Activated CD4-positive, alpha-beta T cell treated with anti-CD3 and anti-CD28 coated beads, Interleukin-10, Interleukin-2, amounts not matched to agents 100 ng/mL and 50 ng/mL, durations not matched to agents 16 hours and 8 hours (primary cell): ENCODE data around the gene NECAB3.
"Not testable (repeated sequence)": the region's sequence is repeated elsewhere in the genome, so short reads cannot be mapped to it uniquely, and the experiment has no call there.

Source experiments
- DNase-seq: peaks from one replicate; pipeline ENCODE4 v3.0.0-alpha.2; 2020

The NECAB3 gene

DNA sequence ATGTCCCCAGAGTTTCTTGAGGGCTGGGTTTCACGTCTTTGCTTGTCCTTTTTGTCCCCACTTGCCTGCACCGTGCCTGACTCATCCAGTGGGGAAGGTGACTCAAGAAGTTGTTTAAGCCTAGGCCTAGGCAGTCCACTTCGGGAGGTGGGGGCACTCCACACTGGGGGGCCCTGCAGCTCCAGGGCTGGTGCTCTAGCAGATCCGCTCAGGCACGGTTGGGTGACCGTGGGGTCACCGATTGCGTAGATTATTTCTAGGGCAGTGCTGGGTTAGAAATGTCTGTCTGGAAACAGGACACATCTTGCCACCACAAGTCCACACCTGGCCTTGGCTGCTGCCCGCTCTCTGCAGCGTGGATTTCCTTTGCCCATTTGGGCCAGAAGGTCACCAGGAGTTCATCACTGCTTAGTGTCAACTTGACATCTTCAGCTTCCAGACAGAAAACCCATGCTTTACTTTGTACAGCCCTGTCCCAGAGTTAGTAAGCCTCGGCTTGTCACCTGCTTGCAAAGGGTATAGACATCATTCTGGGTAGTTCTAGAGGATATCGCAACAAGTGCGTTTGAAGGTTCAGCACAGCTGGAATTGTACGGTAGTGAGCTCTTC lies 25.7 kb downstream of the NECAB3 start:
- DNase-seq: no peak

DNA sequence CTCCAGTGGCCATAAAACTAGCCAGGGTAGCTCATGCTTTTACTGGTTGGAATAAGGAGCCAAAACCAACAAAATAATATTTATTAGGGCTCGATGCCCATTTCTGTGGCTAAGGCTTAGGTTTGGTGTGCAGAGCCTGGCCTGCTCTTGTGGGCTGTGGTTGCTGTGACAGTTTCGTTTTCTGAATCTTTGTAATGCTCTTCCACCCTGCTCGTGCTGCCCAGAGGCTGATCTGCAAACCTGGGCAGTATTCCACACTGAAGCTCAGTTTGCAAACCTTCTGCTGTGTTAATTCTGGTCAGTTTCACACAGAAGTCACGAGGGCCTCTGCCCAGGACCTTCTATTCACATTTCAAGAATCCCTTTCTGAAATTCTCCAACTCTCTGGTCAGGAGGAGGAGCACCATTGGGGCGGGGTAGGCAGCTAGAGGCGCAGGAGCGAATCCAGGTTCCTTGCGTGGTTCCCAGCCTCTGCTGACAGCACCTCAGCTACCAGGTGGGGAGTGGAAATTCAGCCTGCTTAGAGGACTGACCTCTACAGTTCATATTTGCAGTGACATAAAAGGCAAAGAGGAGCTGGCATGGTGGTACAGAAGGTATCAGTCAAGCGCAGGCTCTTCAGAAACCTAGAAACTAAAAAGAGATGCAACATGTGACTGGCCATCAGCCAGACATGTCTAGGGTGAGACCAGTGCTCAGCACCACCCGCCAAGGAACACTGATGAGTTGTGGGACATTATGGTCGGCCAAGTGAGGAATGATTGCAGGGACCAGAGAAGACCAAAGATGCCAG lies 26.4 kb downstream of the NECAB3 start:
- peak; percentile 55 for DNase-seq

DNA sequence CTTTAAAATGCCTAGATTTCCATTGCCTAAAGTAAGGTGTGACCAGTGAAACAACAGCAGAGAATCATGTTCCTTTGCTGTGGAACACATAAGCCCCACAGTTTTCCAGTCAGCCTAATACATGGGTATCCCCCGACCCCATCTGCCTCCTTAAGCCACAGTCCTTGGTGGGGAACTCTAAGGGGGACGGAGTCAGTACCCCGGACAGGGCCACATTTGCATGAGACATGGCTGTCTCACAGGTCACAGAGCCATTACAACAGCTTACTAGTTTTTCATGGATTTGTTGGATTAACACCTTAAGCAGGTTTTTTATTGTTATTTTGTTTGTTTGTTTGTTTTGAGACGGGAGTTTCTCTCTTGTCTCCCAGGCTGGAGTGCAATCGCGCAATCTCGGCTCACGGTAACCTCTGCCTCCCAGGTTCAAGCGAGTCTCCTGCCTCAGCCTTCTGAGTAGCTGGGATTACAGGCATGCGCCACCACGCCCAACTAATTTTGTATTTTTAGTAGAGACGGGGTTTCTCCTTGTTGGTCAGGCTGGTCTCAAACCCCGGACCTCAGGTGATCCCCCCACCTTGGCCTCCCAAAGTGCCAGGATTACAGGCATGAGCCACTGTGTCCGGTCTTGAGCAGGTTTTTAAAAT lies 27.1 kb downstream of the NECAB3 start:
- DNase-seq: not testable (repeated sequence)

DNA sequence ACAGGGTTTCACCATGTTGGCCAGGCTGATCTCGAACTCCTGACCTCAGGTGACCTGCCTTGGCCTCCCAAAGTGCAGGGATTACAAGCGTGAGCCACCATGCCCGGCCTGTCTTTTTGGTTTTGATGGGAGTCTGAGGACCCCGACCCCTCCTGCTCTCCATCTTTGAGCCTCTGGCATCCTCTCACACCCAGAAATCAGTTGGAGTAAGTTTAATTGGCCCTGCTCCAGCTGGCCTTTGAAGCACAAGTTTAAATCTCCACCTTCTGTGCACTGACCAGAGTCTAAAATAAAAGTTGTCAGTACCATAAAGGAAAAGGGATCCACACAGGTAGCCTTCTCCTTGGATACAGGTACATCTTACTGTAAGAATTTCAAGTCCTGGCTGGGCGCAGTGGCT lies 28.0 kb downstream of the NECAB3 start:
- no peak for DNase-seq

DNA sequence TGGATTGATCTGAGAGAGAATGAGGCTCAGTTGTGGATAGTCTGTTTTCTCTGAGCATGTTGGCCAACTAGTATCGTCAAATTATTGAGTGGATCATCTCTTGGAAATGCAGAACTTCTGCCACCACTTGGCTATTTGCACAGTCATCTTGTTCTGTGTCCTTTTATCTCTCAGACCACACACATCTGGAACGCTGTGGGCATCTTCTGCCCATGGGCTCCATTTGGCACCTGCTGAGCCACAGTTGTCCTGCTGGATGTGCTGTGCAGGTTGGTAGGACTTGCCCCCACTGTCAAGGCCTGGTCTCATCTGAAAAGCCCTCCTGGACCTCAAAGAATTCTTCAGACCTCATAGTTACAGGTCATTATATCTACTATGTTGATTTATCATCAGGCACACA lies 28.8 kb downstream of the NECAB3 start:
- no peak for DNase-seq

DNA sequence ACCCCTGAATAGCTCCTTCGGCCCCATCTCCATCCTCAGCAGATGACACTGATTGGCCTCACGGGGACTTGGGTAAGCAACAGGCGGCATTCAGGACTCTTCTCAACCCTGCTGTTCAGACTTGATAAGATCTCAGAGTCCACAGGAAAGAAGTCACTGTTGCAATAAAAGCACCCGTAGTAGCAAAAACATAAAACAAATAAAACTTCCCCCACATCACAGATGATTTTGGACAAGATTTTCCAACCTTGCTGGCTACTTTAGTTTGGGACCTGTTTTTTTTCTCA lies 29.2 kb downstream of the NECAB3 start:
- DNase-seq: no peak

DNA sequence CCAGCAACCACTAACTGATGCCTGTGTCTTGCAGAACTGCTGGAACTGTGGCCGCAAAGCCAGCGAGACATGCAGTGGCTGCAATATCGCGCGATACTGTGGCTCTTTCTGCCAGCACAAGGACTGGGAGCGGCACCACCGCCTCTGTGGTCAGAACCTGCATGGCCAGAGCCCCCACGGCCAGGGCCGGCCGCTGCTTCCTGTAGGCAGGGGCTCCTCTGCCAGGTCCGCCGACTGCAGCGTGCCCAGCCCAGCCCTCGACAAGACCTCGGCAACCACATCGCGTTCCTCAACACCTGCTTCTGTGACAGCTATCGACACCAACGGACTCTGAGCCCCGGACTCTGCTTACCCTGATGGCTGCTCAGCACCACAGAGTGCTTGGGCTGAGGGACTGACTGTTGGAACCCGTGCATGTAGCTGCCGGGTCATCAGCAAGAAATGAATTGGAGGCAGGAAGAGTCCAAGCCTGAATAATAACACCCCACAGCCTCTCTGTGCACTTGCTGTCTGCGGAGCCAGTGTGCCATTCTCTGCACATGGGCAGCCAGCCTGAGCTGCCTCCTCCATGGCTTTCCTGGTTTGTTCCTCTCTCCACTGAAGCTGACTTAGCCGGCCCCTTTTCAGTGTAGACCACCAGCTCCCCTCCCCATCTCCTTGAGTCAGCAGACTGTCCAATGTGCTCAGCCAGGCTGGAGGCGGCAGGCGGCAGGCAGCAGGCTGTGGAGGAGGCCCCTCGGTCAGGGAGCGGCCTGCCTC lies 29.7 kb downstream of the NECAB3 start:
- no peak for DNase-seq

DNA sequence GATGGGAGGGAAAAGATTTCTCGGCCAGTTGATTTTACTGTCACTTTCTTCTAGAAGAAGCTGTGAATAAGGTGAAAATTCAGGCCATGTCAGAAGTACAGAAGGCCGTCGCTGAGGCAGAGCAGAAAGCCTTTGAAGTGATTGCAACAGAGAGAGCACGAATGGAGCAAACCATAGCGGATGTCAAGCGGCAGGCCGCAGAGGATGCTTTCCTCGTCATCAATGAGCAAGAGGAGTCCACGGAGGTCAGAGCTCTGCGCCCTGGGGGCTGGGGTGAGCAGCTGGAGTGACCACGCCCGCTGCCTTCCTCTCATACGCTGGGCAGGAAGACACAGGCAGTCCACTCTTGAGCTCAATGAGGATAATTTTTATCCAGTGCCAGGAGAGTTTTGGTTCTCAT lies 33.9 kb downstream of the NECAB3 start:
- DNase-seq: no peak

DNA sequence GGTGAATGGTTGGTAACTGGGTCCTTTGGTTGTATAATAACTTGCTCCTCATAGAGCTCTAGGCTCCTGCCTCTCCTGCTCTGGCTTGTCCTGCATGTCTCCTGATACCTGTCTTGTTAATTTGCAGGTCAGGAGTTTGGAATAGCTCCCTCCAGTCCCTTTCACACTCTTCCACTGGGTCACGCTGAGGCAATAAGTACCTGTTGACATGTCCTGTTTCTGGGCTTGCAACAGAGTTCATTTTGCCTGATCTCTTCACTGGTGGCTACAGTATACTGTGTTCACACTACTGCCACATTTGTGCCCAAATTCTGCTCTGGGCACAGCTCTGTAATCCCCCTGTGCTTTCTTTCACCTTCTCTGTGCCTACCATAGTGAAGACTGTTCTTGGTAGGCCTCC lies 37.5 kb downstream of the NECAB3 start:
- DNase-seq: no peak

DNA sequence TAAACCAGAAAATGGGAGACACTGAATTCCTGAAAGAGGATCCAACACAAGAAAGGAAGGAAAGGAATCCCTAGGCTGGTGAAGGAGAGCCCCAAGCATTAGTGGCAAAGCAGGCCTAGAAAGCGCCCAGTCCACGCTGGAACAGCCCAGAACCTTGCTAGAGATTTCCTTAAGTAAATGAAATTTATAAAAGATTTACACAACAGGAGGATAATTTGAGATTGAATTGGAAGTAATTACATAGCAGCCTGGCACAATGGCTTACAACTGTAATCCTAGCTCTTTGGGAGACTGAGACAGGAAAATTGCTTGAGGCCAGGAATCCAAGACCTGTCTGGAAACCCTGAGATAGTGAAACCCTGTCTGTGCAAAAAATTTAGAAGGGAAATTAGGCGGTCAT lies 38.9 kb downstream of the NECAB3 start:
- DNase-seq: no peak

DNA sequence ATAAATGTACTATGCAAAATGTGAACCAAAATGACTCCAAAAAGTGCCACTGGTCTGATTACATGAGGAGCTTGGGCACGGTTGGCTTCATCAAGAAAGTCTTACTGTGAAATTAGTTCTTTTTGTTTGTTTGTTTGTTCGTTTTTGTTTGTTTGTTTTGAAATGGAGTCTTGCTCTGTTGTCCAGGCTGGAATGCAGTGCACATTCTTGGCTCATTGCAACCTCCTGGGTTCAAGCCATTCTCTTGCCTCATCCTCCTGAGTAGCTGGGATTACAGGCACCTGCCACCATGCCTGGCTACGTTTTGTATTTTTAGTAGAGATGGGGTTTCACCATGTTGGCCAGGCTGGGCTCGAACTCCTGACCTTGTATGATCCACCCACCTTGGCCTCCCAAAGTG lies 42.3 kb downstream of the NECAB3 start:
- DNase-seq: not testable (repeated sequence)

DNA sequence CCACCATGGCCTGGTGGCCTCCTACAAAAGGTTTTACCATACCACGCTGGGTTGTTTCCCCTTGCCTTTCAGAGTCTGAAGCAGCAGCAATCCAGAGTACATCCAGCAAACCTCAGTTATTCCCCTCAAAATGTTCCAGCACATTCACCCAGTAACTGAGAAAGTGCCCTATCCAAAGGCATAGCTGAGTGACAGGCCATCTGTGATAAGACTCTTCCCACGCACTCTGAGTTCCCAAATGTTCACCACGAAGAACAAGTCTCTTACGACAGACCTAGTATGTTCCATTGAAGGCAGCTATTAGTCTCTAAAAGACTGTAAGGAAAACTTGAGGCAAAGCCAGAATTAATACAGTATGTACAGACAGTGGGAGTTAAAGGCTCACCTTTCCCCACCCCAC lies 43.7 kb downstream of the NECAB3 start:
- DNase-seq: no peak

DNA sequence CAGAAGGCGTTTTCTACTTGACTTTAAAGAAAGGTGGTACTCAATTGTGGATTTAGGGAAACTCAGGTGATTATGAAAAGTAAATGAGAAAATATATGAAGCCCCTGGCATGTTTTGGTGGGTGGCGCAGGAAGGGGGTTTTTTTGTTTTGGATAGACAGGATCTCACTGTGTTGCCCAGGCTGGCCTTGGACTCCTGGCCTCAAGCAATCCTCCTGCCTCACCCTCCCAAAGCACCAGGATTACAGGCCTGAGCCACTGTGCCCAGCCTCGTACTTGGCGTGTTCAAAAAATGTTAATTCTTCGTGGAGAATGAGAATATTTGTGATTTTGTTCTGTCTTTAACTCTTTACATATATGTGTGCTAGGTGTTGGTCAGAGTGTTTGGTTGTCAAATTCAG lies 44.2 kb downstream of the NECAB3 start:
- no peak for DNase-seq

DNA sequence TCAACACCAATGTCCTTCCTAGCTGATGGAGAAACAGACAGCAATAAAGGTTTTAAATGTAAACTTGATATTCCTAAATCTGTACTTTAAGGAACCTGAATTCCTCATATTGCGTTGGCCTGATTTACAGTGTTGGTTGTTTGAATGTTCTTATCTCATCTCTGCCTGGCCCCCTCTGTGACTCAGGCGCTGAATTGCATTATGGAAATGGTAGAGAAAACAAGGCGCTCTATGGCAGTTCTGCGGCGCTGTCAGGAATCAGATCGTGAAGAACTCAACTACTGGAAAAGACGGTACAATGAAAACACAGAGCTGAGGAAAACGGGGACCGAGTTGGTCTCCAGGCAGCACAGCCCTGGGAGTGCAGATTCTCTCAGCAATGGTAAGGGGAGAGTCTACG lies 44.7 kb downstream of the NECAB3 start:
- DNase-seq: no peak

DNA sequence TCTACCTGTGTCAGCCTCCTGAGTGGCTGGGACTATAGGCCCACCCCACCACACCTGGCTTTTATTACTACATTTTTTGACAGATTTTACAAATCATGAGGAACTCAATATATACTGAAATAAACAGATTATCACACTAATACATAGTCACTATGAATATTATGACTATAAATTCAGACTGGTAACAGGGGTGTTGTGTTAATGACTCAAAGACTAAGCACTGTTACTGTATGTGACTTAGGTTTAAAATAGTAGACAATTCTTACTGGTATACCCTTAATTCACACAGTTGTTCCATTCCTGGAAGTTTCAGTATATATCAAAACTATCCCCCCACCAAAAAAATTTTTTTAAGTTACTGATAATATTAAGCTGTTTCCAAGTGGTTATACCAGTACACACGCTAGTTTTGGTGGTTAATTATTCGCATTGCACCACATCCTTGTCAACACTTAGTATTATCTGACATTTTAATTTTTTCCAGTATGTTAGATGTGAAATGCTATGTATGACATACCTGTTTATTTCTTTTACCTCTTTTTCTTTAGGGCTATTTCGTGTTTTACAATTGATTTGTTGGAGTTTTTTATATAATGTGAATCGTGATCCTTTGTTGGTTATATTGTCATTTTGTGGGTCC lies 46.5 kb downstream of the NECAB3 start:
- no peak for DNase-seq

DNA sequence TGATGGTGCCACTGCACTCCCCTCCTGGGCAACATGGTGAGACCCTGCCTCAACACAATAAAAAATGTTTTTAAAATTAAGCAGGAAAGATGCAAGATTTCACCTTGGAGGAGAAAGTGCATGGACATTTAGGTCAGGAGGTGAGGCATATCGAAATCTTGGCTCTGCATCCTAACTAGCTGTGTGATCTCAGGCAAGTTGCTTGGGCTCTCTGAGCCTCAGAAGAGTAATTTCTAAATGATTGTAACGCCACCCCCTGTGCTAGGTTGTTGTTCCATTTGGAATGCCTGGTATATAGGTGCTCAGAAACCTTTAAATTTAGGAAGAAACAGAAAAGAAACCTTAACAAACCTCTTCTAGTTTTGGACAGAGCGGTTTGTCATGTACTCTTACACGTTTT lies 48.0 kb downstream of the NECAB3 start:
- no peak for DNase-seq

DNA sequence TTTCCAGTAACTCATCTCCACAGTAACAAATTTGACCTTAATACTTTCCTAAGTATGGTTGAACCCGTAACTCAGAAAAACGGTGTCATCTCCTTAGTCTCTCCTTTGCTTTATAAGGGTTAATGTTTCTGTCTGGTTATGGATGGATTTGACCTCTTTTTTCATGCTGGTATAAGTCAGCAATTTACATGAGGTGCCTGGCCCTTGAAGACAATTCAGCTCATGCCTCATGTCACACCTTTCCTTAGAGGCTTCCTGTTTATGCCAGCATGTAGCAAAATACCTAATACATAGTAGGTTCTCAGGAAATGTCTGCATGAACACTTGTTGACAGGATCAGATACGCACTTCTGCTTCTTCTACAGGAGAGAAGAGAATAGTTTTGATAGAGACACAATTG lies 49.8 kb downstream of the NECAB3 start:
- DNase-seq: no peak

DNA sequence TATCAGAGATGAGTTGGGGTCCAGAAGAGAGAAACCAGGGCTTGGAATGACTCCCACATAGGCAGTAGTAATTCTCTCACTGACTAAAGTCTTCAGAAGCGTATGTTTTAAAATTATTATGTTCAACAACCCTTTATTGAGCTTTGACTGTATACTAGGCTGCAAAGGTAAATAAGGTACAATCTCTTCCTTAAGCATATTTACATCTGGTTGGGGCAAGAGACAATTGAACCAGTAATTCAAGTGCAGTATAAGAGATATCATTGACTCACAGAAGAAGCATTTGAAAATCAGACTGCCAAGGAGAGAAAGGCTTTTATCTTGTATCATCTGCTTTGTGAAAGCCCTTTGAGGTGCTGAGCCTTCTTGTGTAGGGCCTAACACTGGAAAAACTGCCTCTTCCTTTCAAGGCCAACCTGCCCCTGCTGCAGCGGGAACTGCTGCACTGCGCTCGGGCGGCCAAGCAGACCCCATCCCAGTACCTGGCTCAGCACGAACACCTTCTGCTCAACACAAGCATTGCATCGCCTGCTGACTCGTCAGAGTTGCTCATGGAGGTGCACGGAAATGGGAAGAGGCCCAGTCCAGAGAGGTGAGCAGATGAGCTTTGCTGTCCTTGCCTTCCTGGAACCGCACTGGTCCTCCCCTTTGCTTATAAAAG lies 51.4 kb downstream of the NECAB3 start:
- DNase-seq: no peak

DNA sequence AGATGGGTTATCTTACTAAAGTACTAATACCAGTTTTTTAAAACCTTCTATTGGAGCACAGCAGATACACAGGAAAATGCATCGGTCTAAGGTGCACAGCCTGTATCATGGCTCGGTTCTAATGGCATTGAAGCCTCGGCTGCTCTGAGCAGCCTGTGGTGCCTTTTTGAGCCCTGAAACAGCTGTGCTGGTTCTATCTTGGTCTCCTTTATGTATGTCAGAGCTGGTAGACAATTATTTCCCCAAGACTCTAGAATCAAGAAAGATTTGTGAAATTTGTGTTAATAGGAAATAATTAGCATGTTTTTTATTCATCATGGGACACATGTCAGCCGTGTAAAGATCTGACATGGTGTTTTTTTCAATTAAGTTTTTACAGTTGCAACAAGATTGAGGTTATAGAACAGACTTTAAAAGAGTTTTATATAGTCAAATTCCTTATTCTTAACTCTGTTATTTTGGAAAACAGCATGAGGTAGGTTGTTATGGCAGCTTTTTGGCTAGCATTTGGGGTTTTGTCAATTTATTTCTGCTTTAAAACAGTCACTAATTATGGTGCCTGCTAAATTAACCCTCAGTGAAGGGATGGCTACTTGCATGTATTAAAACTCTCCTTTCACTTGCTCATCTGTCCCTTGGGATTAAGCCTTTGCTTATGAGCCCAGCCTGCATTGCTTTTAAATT lies 52.4 kb downstream of the NECAB3 start:
- DNase-seq: no peak

DNA sequence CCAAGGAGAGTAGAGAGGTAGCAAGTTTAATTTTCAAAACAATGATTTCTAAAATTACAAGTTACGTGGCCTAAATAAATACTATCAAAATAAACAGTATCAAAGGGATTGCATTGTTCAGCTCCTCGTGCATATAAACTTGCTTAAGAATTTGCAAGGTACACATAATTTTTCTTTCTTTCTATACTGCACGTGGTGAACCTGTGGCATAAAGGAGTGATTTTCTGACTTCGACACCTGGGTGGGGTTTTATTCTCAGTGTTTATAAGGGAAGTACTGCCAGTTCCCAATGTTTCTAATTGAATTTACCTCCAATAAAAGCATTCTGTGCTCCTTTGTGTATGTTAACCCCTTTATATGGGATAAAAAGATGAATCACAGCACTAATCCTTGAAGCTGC lies 62.2 kb downstream of the NECAB3 start:
- DNase-seq: no peak

DNA sequence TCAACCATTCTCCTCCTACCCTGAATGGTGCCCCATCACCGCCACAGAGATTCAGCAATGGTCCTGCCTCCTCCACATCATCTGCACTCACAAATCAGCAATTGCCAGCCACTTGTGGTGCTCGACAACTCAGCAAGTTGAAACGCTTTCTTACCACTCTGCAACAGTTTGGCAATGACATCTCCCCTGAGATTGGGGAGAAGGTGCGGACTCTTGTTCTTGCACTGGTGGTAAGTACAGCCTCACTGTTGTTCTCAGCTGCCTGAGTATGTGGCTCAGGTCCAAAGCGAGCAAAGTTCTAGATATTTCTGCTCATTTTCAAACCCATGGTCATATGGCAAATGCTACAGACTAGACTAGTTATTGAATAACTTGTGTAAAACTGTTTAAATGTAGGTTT lies 63.1 kb downstream of the NECAB3 start:
- DNase-seq: no peak

DNA sequence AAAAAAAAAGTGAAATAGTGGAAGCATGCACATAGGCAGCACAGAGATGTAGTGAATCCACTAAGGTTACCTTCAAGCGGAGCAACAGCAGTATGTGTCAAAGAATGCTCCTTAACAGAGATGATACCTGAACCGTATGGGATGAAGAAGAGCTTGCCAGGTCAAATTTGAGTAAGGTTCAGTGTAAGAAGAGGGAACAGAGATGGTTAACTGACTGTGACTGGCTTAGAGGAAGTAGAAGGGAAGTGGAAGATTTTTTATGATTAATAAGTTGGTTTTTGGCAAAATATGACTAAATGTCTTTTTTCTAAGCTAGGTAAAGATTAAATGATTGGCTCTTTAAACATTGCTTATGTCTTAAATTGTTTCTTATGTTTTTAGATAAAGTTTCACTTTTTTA lies 64.7 kb downstream of the NECAB3 start:
- DNase-seq: no peak
